Measurements from ENCODE around the gene NEBL. TPM values are rescaled to one million over a fixed set of nuclear protein-coding genes. Genes with fewer than 3 reads are reported as not detected.

The NEBL gene
- total and polyA plus RNA-seq, 2 experiments from 2014 or later: 2.3 to 11.4 TPM

- Histone ChIP-seq H3K4me1 (ENCODE audit: insufficient read depth) (no peaks in the 10 kb centered on the region), H3K79me2 (replicated peaks; ENCODE audit: insufficient read depth) (no peaks in the 10 kb centered on the region), H2AFZ (no peak overlapping the region), H3K36me3 (ENCODE audit: insufficient read depth) (no peaks in the 10 kb centered on the region), H3K27ac (ENCODE audit: low read depth) (no peak overlapping the region), H3K27me3 (ENCODE audit: insufficient read depth) (no peaks in the 10 kb centered on the region), H3K9me2 (ENCODE audit: insufficient read depth) (peaks cover 9% of the 10 kb centered on the region; the same call in 1 of the 2 replicates), H3K4me3 (no peak overlapping the region), H3F3A (replicated peaks; ENCODE audit: low read depth) (no peaks in the 10 kb centered on the region), H3K4me2 (no peak overlapping the region), H4K20me1 (replicated peaks; ENCODE audit: insufficient read depth) (no peaks in the 10 kb centered on the region)
- Mint-ChIP-seq H3K4me1 (no peaks in the 10 kb centered on the region), H3K9me3 (no peaks in the 10 kb centered on the region), H3K4me3 (no peak overlapping the region), H3K27me3 (ENCODE audit: insufficient read depth, low read depth, poor library complexity) (peaks cover 3% of the 10 kb centered on the region), H3K27ac (no peak overlapping the region), H3K36me3 (ENCODE audit: low read depth) (no peaks in the 10 kb centered on the region)
- DNase-seq (ENCODE audit: low spot score) (no peak), ATAC-seq (no peak)
- TF ChIP-seq ZNF331 (CRISPR knock-in tag; IDR thresholded peaks at IDR 0.05; ENCODE audit: low read depth) (no peak), EZH2phosphoT487 (IDR thresholded peaks at IDR 0.05; ENCODE audit: unreplicated experiment) (no peak)
These were observed 18.8 kb downstream of the NEBL start for GRCh38 chr10:20877986-20878983.

GRCh38 chr10:20877554-20877953 is 19.6 kb downstream of the NEBL start:
- Mint-ChIP-seq H3K9me3 (no peaks in the 10 kb centered on the region), H3K4me1 (no peaks in the 10 kb centered on the region), H3K27ac (no peak overlapping the region), H3K4me3 (no peak overlapping the region), H3K36me3 (ENCODE audit: low read depth) (no peaks in the 10 kb centered on the region), H3K27me3 (ENCODE audit: insufficient read depth, low read depth, poor library complexity) (peaks cover 3% of the 10 kb centered on the region)
- H3K27ac ChIP-seq (ENCODE audit: low read depth): no peak overlapping the region
- no peaks in the 10 kb centered on the region for H3K27me3 ChIP-seq (ENCODE audit: insufficient read depth)
- H3F3A ChIP-seq (replicated peaks; ENCODE audit: low read depth): no peaks in the 10 kb centered on the region
- no peaks in the 10 kb centered on the region for H3K36me3 ChIP-seq (ENCODE audit: insufficient read depth)
- no peak for ATAC-seq
- no peak overlapping the region for H2AFZ ChIP-seq
- H3K4me1 ChIP-seq (ENCODE audit: insufficient read depth): no peaks in the 10 kb centered on the region
- no peak overlapping the region for H3K4me2 ChIP-seq
- no peaks in the 10 kb centered on the region for H3K79me2 ChIP-seq (replicated peaks; ENCODE audit: insufficient read depth)
- peaks cover 15% of the 10 kb centered on the region; the same call in 1 of the 2 replicates for H3K9me2 ChIP-seq (ENCODE audit: insufficient read depth)
- no peaks in the 10 kb centered on the region for H4K20me1 ChIP-seq (replicated peaks; ENCODE audit: insufficient read depth)
- no peak overlapping the region for H3K4me3 ChIP-seq
- DNase-seq (ENCODE audit: low spot score): no peak
- TF ChIP-seq ZNF462 (CRISPR knock-in tag; IDR thresholded peaks at IDR 0.05) (no peak), EZH2 (IDR thresholded peaks at IDR 0.05; ENCODE audit: low read depth, unreplicated experiment) (no peak), NANOG (IDR thresholded peaks at IDR 0.05; ENCODE audit: borderline replicate concordance) (no peak), CTCF (conservative IDR thresholded peaks at IDR 0.05; ENCODE audit: low read depth in 2 of 2) (no peak), ZNF114 (CRISPR knock-in tag; IDR thresholded peaks at IDR 0.05) (no peak), STAT1 (IDR thresholded peaks at IDR 0.05; ENCODE audit: unreplicated experiment) (no peak), ETS1 (IDR thresholded peaks at IDR 0.05) (no peak), EZH2phosphoT487 (IDR thresholded peaks at IDR 0.05; ENCODE audit: unreplicated experiment) (no peak), JUNB (IDR thresholded peaks at IDR 0.05; ENCODE audit: unreplicated experiment) (no peak)

Data from GM23338 (cell line).